ENCODE measurements around the gene TEAD3.

DNA sequence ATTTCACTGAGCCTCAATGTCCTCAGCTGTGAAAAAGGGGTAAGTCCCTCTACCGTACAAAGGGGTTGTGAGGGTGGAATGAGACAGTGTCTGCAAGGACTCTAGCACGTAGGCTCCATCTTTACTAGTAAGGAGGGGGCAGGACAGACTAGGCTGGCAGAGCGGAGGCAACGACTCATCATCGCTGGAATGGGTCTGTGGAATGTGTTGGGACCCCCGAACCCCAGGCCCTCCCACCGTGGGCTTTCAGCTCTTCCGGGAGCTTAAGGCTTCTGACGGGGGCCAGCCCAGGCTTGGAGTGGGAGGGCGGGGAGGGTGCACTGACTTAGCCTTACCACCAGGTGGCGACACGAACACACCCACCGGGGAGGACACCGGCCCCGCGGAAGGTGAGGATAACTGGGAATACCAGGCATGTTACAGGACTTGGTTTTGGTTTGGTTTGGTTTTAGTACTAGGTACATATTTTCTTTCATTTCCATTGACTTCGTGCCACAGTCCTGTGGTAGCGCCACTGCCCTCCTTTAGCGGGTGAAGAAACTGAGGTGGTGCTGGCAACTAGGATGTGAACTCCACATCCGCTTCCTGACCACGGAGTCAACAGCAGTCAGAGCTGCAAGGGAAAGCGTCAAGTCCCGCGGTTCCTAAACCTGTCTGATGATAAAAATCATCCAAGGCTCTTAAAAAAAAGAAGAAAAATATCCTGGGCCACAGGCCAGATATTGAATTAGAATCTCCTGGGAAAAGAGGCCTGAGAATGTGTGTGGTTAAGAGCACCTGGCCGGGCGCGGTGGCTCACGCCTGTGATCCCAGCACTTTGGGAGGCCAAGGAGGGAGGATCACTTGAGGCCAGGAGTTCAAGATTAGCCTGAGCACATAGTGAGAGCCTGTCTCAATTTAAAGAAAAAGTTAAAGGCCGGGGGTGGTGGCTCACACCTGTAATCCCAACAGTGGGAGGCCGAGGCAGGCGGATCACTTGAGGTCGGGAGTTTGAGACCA, 26.1 kb upstream of the TEAD3 start:
- TF ChIP-seq, protein P1, sequence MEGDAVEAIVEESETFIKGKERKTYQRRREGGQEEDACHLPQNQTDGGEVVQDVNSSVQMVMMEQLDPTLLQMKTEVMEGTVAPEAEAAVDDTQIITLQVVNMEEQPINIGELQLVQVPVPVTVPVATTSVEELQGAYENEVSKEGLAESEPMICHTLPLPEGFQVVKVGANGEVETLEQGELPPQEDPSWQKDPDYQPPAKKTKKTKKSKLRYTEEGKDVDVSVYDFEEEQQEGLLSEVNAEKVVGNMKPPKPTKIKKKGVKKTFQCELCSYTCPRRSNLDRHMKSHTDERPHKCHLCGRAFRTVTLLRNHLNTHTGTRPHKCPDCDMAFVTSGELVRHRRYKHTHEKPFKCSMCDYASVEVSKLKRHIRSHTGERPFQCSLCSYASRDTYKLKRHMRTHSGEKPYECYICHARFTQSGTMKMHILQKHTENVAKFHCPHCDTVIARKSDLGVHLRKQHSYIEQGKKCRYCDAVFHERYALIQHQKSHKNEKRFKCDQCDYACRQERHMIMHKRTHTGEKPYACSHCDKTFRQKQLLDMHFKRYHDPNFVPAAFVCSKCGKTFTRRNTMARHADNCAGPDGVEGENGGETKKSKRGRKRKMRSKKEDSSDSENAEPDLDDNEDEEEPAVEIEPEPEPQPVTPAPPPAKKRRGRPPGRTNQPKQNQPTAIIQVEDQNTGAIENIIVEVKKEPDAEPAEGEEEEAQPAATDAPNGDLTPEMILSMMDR (conservative IDR thresholded peaks at IDR 0.05; ENCODE audit: low read length), result peak; percentile 97
- no peak for TF ChIP-seq EZH2phosphoT487 (IDR thresholded peaks at IDR 0.05; ENCODE audit: borderline replicate concordance, low read depth, low read length)
